Stimulated activated CD4-positive, alpha-beta T cell treated with anti-CD3 and anti-CD28 coated beads, TNF-alpha, amount 100 ng/mL, for 1 hour (primary cell): ENCODE results near the gene PRR4.

ENCODE experiments used
- DNase-seq, 3 donors: peaks; one replicate each; pipeline ENCODE4 v3.0.0-alpha.2; 2020; ENCODE audit warnings: low read depth in 3 of 3, low spot score in 1 of 3

The PRR4 gene

GRCh38 chr12:10849425-10849878 is at the start of gene PRR4:
PRR4 (minus strand) TSS chr12:10849475; CDS start chr12:10849437, 38 bp downstream.
- no peak for DNase-seq

- DNase-seq: no peak
Observed at GRCh38 chr12:10896854-10897253, 47.6 kb upstream of the PRR4 start.

- no peak for DNase-seq
Observed at GRCh38 chr12:10891937-10892336, 42.7 kb upstream of the PRR4 start.

- no peak for DNase-seq
Observed at GRCh38 chr12:10889226-10889625, 40.0 kb upstream of the PRR4 start.

GRCh38 chr12:10884086-10884725 is 34.9 kb upstream of the PRR4 start, which contains the start of gene PRH1:
PRH1 (minus strand) TSS chr12:10884255; CDS start chr12:10884217, 38 bp downstream.
- no peak for DNase-seq

- no peak for DNase-seq
Observed at GRCh38 chr12:10873378-10873777, 24.1 kb upstream of the PRR4 start.

- no peak for DNase-seq
Observed at GRCh38 chr12:10867381-10867780, 18.1 kb upstream of the PRR4 start.

GRCh38 chr12:10863512-10864218 is 14.4 kb upstream of the PRR4 start:
- no peak for DNase-seq

GRCh38 chr12:10861366-10861765 is 12.1 kb upstream of the PRR4 start:
- DNase-seq: no peak

- no peak for DNase-seq
Observed at GRCh38 chr12:10855807-10856206, 6.5 kb upstream of the PRR4 start.

GRCh38 chr12:10853776-10854175 is 4.5 kb upstream of the PRR4 start:
- no peak for DNase-seq

- no peak for DNase-seq
Observed at GRCh38 chr12:10851243-10851858, 2.1 kb upstream of the PRR4 start.

GRCh38 chr12:10847744-10848143 is 1.5 kb downstream of the PRR4 start:
- DNase-seq: no peak

GRCh38 chr12:10842862-10843261 is 6.4 kb downstream of the PRR4 start:
- DNase-seq: no peak

- no peak for DNase-seq
Observed at GRCh38 chr12:10838461-10838860, 10.8 kb downstream of the PRR4 start.

- no peak for DNase-seq
Observed at GRCh38 chr12:10829994-10830393, 19.3 kb downstream of the PRR4 start.

GRCh38 chr12:10826258-10826657 is 23.0 kb downstream of the PRR4 start, which contains the start of gene TAS2R10:
TAS2R10 (minus strand) TSS chr12:10826358; CDS start chr12:10826269, 89 bp downstream.
- no peak for DNase-seq

- DNase-seq: no peak
Observed at GRCh38 chr12:10824957-10825356, 24.3 kb downstream of the PRR4 start.

GRCh38 chr12:10811883-10812536 is 37.3 kb downstream of the PRR4 start:
- DNase-seq: no peak

- no peak for DNase-seq
Observed at GRCh38 chr12:10810068-10810467, 39.2 kb downstream of the PRR4 start, which contains the start of gene TAS2R9. TAS2R9 (minus strand) TSS chr12:10810168; CDS start chr12:10810075, 93 bp downstream.

GRCh38 chr12:10807186-10807585 is 42.1 kb downstream of the PRR4 start, which contains the start of gene TAS2R8:
TAS2R8 (minus strand) TSS chr12:10807286; CDS start chr12:10806980, 306 bp downstream.
- DNase-seq: no peak
